WTC11 (cell line): ENCODE results near the gene SEH1L.

ENCODE experiments used
- CTCF ChIP-seq: fragments of 200-600 bp; IDR thresholded peaks from 2 replicates; pipeline ENCODE4 v1.8.0; 2022; ENCODE audit warnings: antibody characterized with exemption
- ELF4 ChIP-seq: sonication (generic); formaldehyde crosslinking; IDR thresholded peaks from 2 replicates; pipeline ENCODE4 v1.8.1; 2022; ENCODE audit warnings: low read depth, mild to moderate bottlenecking, moderate library complexity, missing genetic modification reagents
- ESRRA ChIP-seq: sonication (generic); formaldehyde crosslinking; IDR thresholded peaks from 2 replicates; pipeline ENCODE4 v1.8.1; 2022; ENCODE audit warnings: mild to moderate bottlenecking, missing genetic modification reagents, borderline replicate concordance
- FOXP1 ChIP-seq: sonication (generic); formaldehyde crosslinking; IDR thresholded peaks from 2 replicates; pipeline ENCODE4 v1.8.0; 2022; ENCODE audit warnings: missing genetic modification reagents, mild to moderate bottlenecking, moderate library complexity, borderline replicate concordance
- NR2C2 ChIP-seq: sonication (generic); formaldehyde crosslinking; IDR thresholded peaks from 2 replicates; pipeline ENCODE4 v1.8.0; 2022; ENCODE audit warnings: mild to moderate bottlenecking, missing genetic modification reagents
- PRDM15 ChIP-seq: sonication (generic); formaldehyde crosslinking; IDR thresholded peaks from 2 replicates; pipeline ENCODE4 v1.8.0; 2022; ENCODE audit warnings: missing genetic modification reagents
- USF1 ChIP-seq: sonication (generic); formaldehyde crosslinking; IDR thresholded peaks from 2 replicates; pipeline ENCODE4 v1.8.0; 2022; ENCODE audit warnings: mild to moderate bottlenecking, missing genetic modification reagents
- USF2 ChIP-seq: sonication (generic); formaldehyde crosslinking; IDR thresholded peaks from 2 replicates; pipeline ENCODE4 v1.8.1; 2023; ENCODE audit warnings: mild to moderate bottlenecking, missing genetic modification reagents, moderate library complexity
- ZBTB43 ChIP-seq: sonication (generic); formaldehyde crosslinking; IDR thresholded peaks from 2 replicates; pipeline ENCODE4 v1.8.1; 2023; ENCODE audit warnings: mild to moderate bottlenecking, missing genetic modification reagents
- ZNF138 ChIP-seq: sonication (generic); formaldehyde crosslinking; conservative IDR thresholded peaks from 2 replicates; pipeline ENCODE4 v1.8.1; 2022; ENCODE audit warnings: mild to moderate bottlenecking, moderate library complexity, missing genetic modification reagents
- ZNF281 ChIP-seq: sonication (generic); formaldehyde crosslinking; IDR thresholded peaks from 2 replicates; pipeline ENCODE4 v1.8.0; 2023; ENCODE audit warnings: mild to moderate bottlenecking, missing genetic modification reagents
- ZNF317 ChIP-seq: sonication (generic); formaldehyde crosslinking; IDR thresholded peaks from 2 replicates; pipeline ENCODE4 v1.8.1; 2023; ENCODE audit warnings: low read depth, mild to moderate bottlenecking, moderate library complexity, missing genetic modification reagents, borderline replicate concordance
- ZNF425 ChIP-seq: fragments of 250-450 bp; sonication (Bioruptor Pico); conservative IDR thresholded peaks from 2 replicates; pipeline ENCODE4 v1.9.0; 2021; ENCODE audit warnings: mild to moderate bottlenecking

GRCh38 chr18:12960853-12961397 lies 13.1 kb downstream of the SEH1L start:
- no peak for TF ChIP-seq USF2 (CRISPR knock-in tag)
- no peak for TF ChIP-seq CTCF
- no peak for TF ChIP-seq ESRRA (CRISPR knock-in tag)
- TF ChIP-seq ZNF281 (CRISPR knock-in tag), result no peak
- no peak for TF ChIP-seq ZNF425 (CRISPR knock-in tag)
- no peak for TF ChIP-seq ZNF317 (CRISPR knock-in tag)
- no peak for TF ChIP-seq ZBTB43
- TF ChIP-seq FOXP1, result no peak
- TF ChIP-seq PRDM15 (CRISPR knock-in tag), result no peak
- TF ChIP-seq ELF4 (CRISPR knock-in tag), result no peak
- no peak for TF ChIP-seq ZNF138 (CRISPR knock-in tag)
- no peak for TF ChIP-seq USF1
- no peak for TF ChIP-seq NR2C2 (CRISPR knock-in tag)
